Fibroblast of lung (primary cell): ENCODE results near the gene IL1B.

Source experiments
- CTCF ChIP-seq, 2 donors: IDR thresholded peaks in 1 of 2; conservative IDR thresholded peaks in 1 of 2; 1 replicate in 1 of 2; 2 replicates in 1 of 2; pipeline ENCODE4 v1.5.1; 2011 to 2012; ENCODE audit warnings: low read length in 2 of 2, control low read depth in 1 of 2, inconsistent platforms in 1 of 2, low read depth in 1 of 2, mild to moderate bottlenecking in 1 of 2
- EZH2 ChIP-seq: IDR thresholded peaks from 2 replicates; pipeline ENCODE4 v1.5.1; 2012; ENCODE audit warnings: low read length, control low read depth, mild to moderate bottlenecking; ENCODE audit errors: missing control alignments

- TF ChIP-seq CTCF (conservative IDR thresholded peaks at IDR 0.05 in 1 of 2, IDR thresholded peaks at IDR 0.05 in 1 of 2; ENCODE audit: low read depth in 1 of 2, low read length in 2 of 2) (no peak), EZH2 (no peak)
Measured at GRCh38 chr2:112821142-112821541, 15.4 kb downstream of the IL1B start.
